IMR-90 (cell line): ENCODE measurements around the gene RUSC1.

Experiments used
- BHLHE40 ChIP-seq: fragments of 150-350 bp; IDR thresholded peaks from 2 replicates; pipeline ENCODE4 v1.6.1; 2016; ENCODE audit warnings: mild to moderate bottlenecking, low read depth, low read length
- CEBPB ChIP-seq: IDR thresholded peaks from 2 replicates; pipeline ENCODE4 v1.6.1; 2012; ENCODE audit warnings: low read depth, low read length, improper control_type of control experiment
- MAFK ChIP-seq: IDR thresholded peaks from 2 replicates; pipeline ENCODE4 v1.6.1; 2012; ENCODE audit warnings: low read depth, low read length, improper control_type of control experiment
- POLR2A ChIP-seq: IDR thresholded peaks from 2 replicates; pipeline ENCODE4 v1.6.1; 2012; ENCODE audit warnings: mild to moderate bottlenecking, low read depth, low read length
- RCOR1 ChIP-seq: IDR thresholded peaks from 2 replicates; pipeline ENCODE4 v1.6.1; 2012; ENCODE audit warnings: mild to moderate bottlenecking, low read length, improper control_type of control experiment; ENCODE audit not compliant: insufficient replicate concordance
- SMC3 ChIP-seq: fragments of 150-350 bp; IDR thresholded peaks from 2 replicates; pipeline ENCODE4 v1.6.1; 2016; ENCODE audit warnings: low read depth, mild to moderate bottlenecking, antibody characterized with exemption, low read length, moderate library complexity
- TF ChIP-seq, protein P1 (sequence below): conservative IDR thresholded peaks from 2 replicates; pipeline ENCODE4 v1.5.1; 2012; ENCODE audit warnings: mild to moderate bottlenecking, low read depth, low read length, improper control_type of control experiment

DNA sequence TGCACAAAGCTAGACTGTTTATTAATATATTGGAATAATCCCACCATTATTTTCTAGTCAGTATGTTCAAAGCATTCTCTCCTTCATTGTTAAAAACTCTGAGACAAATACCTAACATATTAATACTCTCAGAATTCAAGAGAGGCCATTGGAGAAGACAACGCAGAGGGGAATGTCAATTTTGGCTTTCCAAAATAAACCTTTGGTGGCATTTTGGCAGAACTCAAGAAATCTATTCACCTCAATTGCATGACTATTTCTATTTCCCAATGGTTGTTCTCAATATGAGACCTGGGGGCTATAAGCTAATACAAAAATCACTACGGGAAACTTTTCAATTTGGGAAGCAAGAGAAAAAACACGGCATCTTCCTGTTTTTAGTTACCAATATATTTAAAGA lies 58.5 kb downstream of the RUSC1 start:
- no peak for TF ChIP-seq POLR2A
- TF ChIP-seq, protein P1, sequence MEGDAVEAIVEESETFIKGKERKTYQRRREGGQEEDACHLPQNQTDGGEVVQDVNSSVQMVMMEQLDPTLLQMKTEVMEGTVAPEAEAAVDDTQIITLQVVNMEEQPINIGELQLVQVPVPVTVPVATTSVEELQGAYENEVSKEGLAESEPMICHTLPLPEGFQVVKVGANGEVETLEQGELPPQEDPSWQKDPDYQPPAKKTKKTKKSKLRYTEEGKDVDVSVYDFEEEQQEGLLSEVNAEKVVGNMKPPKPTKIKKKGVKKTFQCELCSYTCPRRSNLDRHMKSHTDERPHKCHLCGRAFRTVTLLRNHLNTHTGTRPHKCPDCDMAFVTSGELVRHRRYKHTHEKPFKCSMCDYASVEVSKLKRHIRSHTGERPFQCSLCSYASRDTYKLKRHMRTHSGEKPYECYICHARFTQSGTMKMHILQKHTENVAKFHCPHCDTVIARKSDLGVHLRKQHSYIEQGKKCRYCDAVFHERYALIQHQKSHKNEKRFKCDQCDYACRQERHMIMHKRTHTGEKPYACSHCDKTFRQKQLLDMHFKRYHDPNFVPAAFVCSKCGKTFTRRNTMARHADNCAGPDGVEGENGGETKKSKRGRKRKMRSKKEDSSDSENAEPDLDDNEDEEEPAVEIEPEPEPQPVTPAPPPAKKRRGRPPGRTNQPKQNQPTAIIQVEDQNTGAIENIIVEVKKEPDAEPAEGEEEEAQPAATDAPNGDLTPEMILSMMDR, result no peak
- no peak for TF ChIP-seq CEBPB
- no peak for TF ChIP-seq RCOR1
- TF ChIP-seq BHLHE40, result no peak
- TF ChIP-seq SMC3, result no peak
- no peak for TF ChIP-seq MAFK
